Measurements from ENCODE around the gene HSPG2.
"Not testable (repeated sequence)": the region's sequence is repeated elsewhere in the genome, so short reads cannot be mapped to it uniquely, and the experiment has no call there.

The HSPG2 gene

GRCh38 chr1:21910558-21911204, 26.4 kb downstream of the HSPG2 start:
- H3K4me3 ChIP-seq (ENCODE audit: low read depth, low read length, poor library complexity, severe bottlenecking) = no peak overlapping the region
- TF ChIP-seq EZH2 (IDR thresholded peaks at IDR 0.05; ENCODE audit: borderline replicate concordance, low read length) = no peak
- TF ChIP-seq, protein P1, sequence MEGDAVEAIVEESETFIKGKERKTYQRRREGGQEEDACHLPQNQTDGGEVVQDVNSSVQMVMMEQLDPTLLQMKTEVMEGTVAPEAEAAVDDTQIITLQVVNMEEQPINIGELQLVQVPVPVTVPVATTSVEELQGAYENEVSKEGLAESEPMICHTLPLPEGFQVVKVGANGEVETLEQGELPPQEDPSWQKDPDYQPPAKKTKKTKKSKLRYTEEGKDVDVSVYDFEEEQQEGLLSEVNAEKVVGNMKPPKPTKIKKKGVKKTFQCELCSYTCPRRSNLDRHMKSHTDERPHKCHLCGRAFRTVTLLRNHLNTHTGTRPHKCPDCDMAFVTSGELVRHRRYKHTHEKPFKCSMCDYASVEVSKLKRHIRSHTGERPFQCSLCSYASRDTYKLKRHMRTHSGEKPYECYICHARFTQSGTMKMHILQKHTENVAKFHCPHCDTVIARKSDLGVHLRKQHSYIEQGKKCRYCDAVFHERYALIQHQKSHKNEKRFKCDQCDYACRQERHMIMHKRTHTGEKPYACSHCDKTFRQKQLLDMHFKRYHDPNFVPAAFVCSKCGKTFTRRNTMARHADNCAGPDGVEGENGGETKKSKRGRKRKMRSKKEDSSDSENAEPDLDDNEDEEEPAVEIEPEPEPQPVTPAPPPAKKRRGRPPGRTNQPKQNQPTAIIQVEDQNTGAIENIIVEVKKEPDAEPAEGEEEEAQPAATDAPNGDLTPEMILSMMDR (IDR thresholded peaks at IDR 0.05; ENCODE audit: low read length) = no peak
- no peaks in the 10 kb centered on the region for H3K36me3 ChIP-seq (ENCODE audit: insufficient read depth, low read length)
- H2AFZ ChIP-seq (ENCODE audit: low read length) = no peak overlapping the region
- H3K4me2 ChIP-seq (ENCODE audit: low read length) = no peak overlapping the region
- no peaks in the 10 kb centered on the region for H3K79me2 ChIP-seq (ENCODE audit: insufficient read depth, low read length)
- H3K9me2 ChIP-seq (ENCODE audit: low read depth, low read length) = no peaks in the 10 kb centered on the region
- no peaks in the 10 kb centered on the region for H3F3A ChIP-seq (ENCODE audit: insufficient read depth, low read length)
- H3K9me3 ChIP-seq (ENCODE audit: low read length) = no peaks in the 10 kb centered on the region
- no peaks in the 10 kb centered on the region; the same call in 1 of the 2 replicates for H3K27me3 ChIP-seq (ENCODE audit: insufficient read depth, low read length)
- no peaks in the 10 kb centered on the region for H3K4me1 ChIP-seq (ENCODE audit: insufficient read depth, low read length, severe bottlenecking)
- no peak overlapping the region for H3K9ac ChIP-seq (ENCODE audit: low read length)
- no peaks in the 10 kb centered on the region for H4K20me1 ChIP-seq (ENCODE audit: insufficient read depth, low read length)
- no peak overlapping the region for H3K27ac ChIP-seq (ENCODE audit: low read depth, low read length, poor library complexity, severe bottlenecking)

- no peak overlapping the region for H3K9ac ChIP-seq (ENCODE audit: low read length)
- no peak overlapping the region for H2AFZ ChIP-seq (ENCODE audit: low read length)
- no peaks in the 10 kb centered on the region for H3K9me2 ChIP-seq (ENCODE audit: low read depth, low read length)
- H3K4me3 ChIP-seq (ENCODE audit: low read depth, low read length, poor library complexity, severe bottlenecking) = no peak overlapping the region
- no peaks in the 10 kb centered on the region for H3K9me3 ChIP-seq (ENCODE audit: low read length)
- H3K4me1 ChIP-seq (ENCODE audit: insufficient read depth, low read length, severe bottlenecking) = no peaks in the 10 kb centered on the region
- H3F3A ChIP-seq (ENCODE audit: insufficient read depth, low read length) = no peaks in the 10 kb centered on the region
- no peak overlapping the region for H3K27ac ChIP-seq (ENCODE audit: low read depth, low read length, poor library complexity, severe bottlenecking)
- TF ChIP-seq, protein P1 (IDR thresholded peaks at IDR 0.05; ENCODE audit: low read length) = no peak
- TF ChIP-seq EZH2 (IDR thresholded peaks at IDR 0.05; ENCODE audit: borderline replicate concordance, low read length) = no peak
- no peaks in the 10 kb centered on the region for H3K36me3 ChIP-seq (ENCODE audit: insufficient read depth, low read length)
- H3K27me3 ChIP-seq (ENCODE audit: insufficient read depth, low read length) = no peaks in the 10 kb centered on the region; the same call in 1 of the 2 replicates
- H3K4me2 ChIP-seq (ENCODE audit: low read length) = no peak overlapping the region
- no peaks in the 10 kb centered on the region for H4K20me1 ChIP-seq (ENCODE audit: insufficient read depth, low read length)
- no peaks in the 10 kb centered on the region for H3K79me2 ChIP-seq (ENCODE audit: insufficient read depth, low read length)
Observed at GRCh38 chr1:21909787-21910503, 27.2 kb downstream of the HSPG2 start.

DNA sequence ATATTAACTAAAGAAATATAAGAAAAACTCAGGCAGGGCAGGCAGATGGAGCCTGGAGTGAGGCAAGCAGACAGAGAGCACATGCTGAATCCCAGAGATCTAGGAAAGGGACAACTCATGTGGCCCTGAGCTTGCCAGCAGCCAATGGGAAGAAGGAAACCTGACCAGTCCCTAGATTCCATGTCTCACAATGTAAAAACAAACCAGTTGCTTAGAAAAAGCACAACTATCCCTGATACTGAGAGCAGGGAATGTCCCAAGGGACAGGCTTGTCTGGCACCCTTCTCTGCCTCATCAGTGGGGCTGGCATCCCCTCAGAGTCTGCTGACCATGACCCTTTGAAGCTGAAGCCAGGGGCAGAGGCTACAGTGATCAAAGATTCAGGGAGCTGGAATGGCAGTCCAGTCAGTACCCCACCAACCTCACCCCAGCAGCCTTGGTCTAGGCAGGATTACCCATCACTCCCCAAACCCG, 27.8 kb downstream of the HSPG2 start:
- H3K4me3 ChIP-seq (ENCODE audit: low read depth, low read length, poor library complexity, severe bottlenecking) = no peak overlapping the region
- no peaks in the 10 kb centered on the region for H4K20me1 ChIP-seq (ENCODE audit: insufficient read depth, low read length)
- TF ChIP-seq EZH2 (IDR thresholded peaks at IDR 0.05; ENCODE audit: borderline replicate concordance, low read length) = no peak
- TF ChIP-seq, protein P1 (IDR thresholded peaks at IDR 0.05; ENCODE audit: low read length) = no peak
- H3K9me3 ChIP-seq (ENCODE audit: low read length) = no peaks in the 10 kb centered on the region
- H3K79me2 ChIP-seq (ENCODE audit: insufficient read depth, low read length) = no peaks in the 10 kb centered on the region
- no peak overlapping the region for H2AFZ ChIP-seq (ENCODE audit: low read length)
- H3K27me3 ChIP-seq (ENCODE audit: insufficient read depth, low read length) = no peaks in the 10 kb centered on the region; the same call in 1 of the 2 replicates
- H3F3A ChIP-seq (ENCODE audit: insufficient read depth, low read length) = no peaks in the 10 kb centered on the region
- H3K4me2 ChIP-seq (ENCODE audit: low read length) = no peak overlapping the region
- H3K36me3 ChIP-seq (ENCODE audit: insufficient read depth, low read length) = no peaks in the 10 kb centered on the region
- H3K27ac ChIP-seq (ENCODE audit: low read depth, low read length, poor library complexity, severe bottlenecking) = no peak overlapping the region
- no peaks in the 10 kb centered on the region for H3K9me2 ChIP-seq (ENCODE audit: low read depth, low read length)
- no peak overlapping the region for H3K9ac ChIP-seq (ENCODE audit: low read length)
- H3K4me1 ChIP-seq (ENCODE audit: insufficient read depth, low read length, severe bottlenecking) = no peaks in the 10 kb centered on the region

DNA sequence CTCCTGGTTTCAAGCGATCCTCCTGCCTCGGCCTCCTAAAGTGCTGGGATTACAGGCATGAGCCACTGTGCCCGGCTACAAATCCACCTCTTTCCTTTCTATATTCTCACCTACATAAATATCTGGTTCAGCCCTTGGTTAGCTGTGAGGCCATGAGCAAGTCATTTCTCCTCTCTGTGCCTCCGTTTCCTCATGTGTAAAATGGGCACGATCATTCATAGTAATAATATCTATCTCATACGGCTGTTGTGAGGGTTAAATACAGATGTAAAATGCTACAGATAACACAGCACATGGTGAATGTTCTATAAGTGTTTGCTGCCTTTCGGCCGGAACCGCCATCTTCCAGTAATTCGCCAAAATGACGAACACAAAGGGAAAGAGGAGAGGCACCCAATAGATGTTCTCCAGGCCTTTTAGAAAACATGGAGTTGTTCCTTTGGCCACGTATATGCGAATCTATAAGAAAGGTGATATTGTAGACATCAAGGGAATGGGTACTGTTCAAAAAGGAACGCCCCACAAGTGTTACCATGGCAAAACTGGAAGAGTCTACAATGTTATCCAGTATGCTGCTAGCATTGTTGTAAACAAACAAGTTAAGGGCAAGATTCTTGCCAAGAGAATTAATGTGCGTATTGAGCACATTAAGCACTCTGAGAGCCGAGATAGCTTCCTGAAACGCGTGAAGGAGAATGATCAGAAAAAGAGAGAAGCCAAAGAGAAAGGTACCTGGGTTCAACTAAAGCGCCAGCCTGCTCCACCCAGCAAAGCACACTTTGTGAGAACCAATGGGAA, 29.2 kb downstream of the HSPG2 start:
- H3K4me3 ChIP-seq (ENCODE audit: low read depth, low read length, poor library complexity, severe bottlenecking); H3K4me2 ChIP-seq (ENCODE audit: low read length); H3K27ac ChIP-seq (ENCODE audit: low read depth, low read length, poor library complexity, severe bottlenecking): not testable (repeated sequence)

More for the DNA sequence above, 29.2 kb downstream of the HSPG2 start:
- not testable (repeated sequence) for H3K9me2 ChIP-seq (ENCODE audit: low read depth, low read length); H3K79me2 ChIP-seq (ENCODE audit: insufficient read depth, low read length); H3F3A ChIP-seq (ENCODE audit: insufficient read depth, low read length); H2AFZ ChIP-seq (ENCODE audit: low read length); H3K36me3 ChIP-seq (ENCODE audit: insufficient read depth, low read length); H3K27me3 ChIP-seq (ENCODE audit: insufficient read depth, low read length); H3K9me3 ChIP-seq (ENCODE audit: low read length); H3K4me1 ChIP-seq (ENCODE audit: insufficient read depth, low read length, severe bottlenecking); H3K9ac ChIP-seq (ENCODE audit: low read length); H4K20me1 ChIP-seq (ENCODE audit: insufficient read depth, low read length)

Measured in OCI-LY1 (cell line).